ENCODE measurements around the gene HNRNPUL1. TPM values are rescaled to one million over a fixed set of nuclear protein-coding genes. Genes with fewer than 3 reads are reported as not detected.

The HNRNPUL1 gene
- total and polyA plus RNA-seq, 2 experiments from 2014 or later: 111 to 112 TPM

DNA sequence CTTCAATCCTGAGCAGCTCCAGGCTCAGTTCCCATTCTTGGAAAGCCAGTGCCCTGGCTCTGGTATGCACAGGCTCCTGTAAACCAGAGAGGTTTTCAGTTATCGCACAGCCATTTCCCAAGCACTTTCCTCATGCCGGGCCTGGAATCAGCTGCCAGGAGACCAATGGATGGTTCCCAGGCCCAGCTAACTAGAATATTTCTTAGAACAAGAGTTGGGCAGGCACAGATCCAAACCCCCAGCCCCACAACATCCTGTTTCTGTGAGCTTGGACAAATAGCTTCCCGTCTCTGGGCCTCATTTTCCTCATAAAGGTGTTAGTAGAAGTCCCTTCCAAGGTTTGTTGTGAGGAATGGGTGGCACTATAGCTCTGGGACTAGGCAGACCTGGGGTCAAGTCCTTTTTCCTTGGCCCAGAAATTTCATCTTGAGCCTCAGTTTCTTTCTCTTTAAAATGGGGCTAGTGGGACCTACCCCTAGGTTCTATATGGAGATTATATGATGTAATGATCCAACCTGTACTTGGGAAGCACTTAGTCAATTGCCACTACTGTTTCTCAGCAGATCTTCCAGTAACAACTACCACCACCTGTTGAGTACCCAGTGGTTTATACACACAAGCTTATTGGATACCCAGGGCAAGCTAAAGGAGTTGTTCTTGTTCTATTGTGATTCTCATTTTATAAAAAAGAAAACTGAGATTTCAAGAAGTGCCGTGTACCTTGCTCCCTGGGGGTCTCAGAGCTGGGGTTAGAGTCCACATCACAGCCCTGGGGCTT is 40.7 kb downstream of the HNRNPUL1 start:
- H3K36me3 ChIP-seq (ENCODE audit: low read depth): peaks cover 42% of the 10 kb centered on the region
- no peaks in the 10 kb centered on the region for H4K20me1 ChIP-seq (ENCODE audit: insufficient read depth)
- H3K4me3 ChIP-seq: no peak overlapping the region
- H3K79me2 ChIP-seq (ENCODE audit: insufficient read depth): peaks cover 16% of the 10 kb centered on the region
- H2AFZ ChIP-seq: no peak overlapping the region
- H3K9me2 ChIP-seq (ENCODE audit: insufficient read depth): no peaks in the 10 kb centered on the region
- H3F3A ChIP-seq (ENCODE audit: insufficient read depth): peaks cover 43% of the 10 kb centered on the region
- no peak for DNase-seq
- H3K4me1 ChIP-seq (ENCODE audit: insufficient read depth): peaks cover 13% of the 10 kb centered on the region
- WGBS, 2 experiments (ENCODE audit: low coverage in 1 of 2, low lambda C conversion rate in 2 of 2, missing lambda C conversion rate in 2 of 2): 71% methylated on average over 4 of the region's 4 CpGs
- no peak for TF ChIP-seq EZH2phosphoT487 (IDR thresholded peaks at IDR 0.05; ENCODE audit: insufficient read depth, low read depth)
- no peak for TF ChIP-seq EZH2 (IDR thresholded peaks at IDR 0.05; ENCODE audit: insufficient read depth, poor library complexity, severe bottlenecking)
- H3K27ac ChIP-seq: no peak overlapping the region
- no peaks in the 10 kb centered on the region for H3K9me3 ChIP-seq (ENCODE audit: low read depth)
- no peak overlapping the region for H3K9ac ChIP-seq
- H3K4me2 ChIP-seq (ENCODE audit: unreplicated experiment): no peak overlapping the region
- H3K27me3 ChIP-seq (replicated peaks; ENCODE audit: insufficient read depth): no peaks in the 10 kb centered on the region
- in situ Hi-C loops (cut with MboI): no loop called here

DNA sequence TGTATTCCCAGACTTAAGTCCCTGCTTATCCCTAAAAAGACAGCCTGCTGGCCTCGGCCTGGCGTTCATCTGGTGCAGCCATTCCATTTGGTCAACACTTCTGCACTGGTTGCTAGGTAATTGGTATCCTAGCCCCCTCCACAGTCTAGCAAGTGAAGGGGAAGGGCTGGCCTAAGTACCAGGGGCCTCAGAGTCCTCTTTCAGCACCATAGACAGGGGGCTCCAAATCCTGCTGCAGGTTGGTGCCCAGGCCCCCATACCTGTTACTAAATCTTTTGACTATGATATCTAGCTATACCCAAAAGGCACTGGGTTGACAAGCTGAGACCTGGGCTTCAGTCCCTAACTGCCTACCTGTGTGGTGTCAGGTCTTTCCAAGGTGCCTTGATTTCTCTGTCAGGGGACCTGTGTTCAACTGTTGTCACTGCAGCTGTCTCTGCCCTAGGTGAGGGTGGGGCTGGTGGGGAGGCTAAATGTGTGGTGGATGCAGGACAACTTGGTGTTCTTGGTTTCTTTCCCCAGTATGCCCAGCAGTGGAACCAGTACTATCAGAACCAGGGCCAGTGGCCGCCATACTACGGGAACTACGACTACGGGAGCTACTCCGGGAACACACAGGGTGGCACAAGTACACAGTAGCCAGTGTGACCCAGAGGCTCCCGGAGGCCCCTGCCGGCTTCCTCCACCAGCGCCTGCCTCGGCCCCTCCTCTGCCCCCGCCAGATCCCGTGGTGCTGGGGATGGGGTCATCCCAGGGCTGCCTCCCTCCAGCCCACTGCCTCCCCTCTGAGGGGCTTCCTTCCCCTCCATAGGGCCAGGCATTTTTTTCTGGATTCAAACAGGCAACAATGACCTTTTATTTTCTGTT is 42.0 kb downstream of the HNRNPUL1 start:
- H3K36me3 ChIP-seq (ENCODE audit: low read depth): peaks cover 33% of the 10 kb centered on the region
- H3K79me2 ChIP-seq (ENCODE audit: insufficient read depth): peaks cover 9% of the 10 kb centered on the region
- no peaks in the 10 kb centered on the region for H4K20me1 ChIP-seq (ENCODE audit: insufficient read depth)
- no peak overlapping the region for H3K4me2 ChIP-seq (ENCODE audit: unreplicated experiment)
- H3K4me1 ChIP-seq (ENCODE audit: insufficient read depth): peaks cover 14% of the 10 kb centered on the region
- H3K27me3 ChIP-seq (replicated peaks; ENCODE audit: insufficient read depth): no peaks in the 10 kb centered on the region
- H3K4me3 ChIP-seq: no peak overlapping the region
- no peak for DNase-seq
- no peaks in the 10 kb centered on the region for H3K9me2 ChIP-seq (ENCODE audit: insufficient read depth)
- H2AFZ ChIP-seq: no peak overlapping the region
- TF ChIP-seq EZH2 (IDR thresholded peaks at IDR 0.05; ENCODE audit: insufficient read depth, poor library complexity, severe bottlenecking): no peak
- TF ChIP-seq EZH2phosphoT487 (IDR thresholded peaks at IDR 0.05; ENCODE audit: insufficient read depth, low read depth): no peak
- H3K27ac ChIP-seq: 0 out of 2 replicates have a peak overlapping the region, but pooled peaks have one; percentile 95
- 86 to 88% methylated on average over 11 to 13 of the region's 13 CpGs for WGBS, 2 experiments (ENCODE audit: low coverage in 1 of 2, low lambda C conversion rate in 2 of 2, missing lambda C conversion rate in 2 of 2)
- H3K9me3 ChIP-seq (ENCODE audit: low read depth): no peaks in the 10 kb centered on the region
- H3K9ac ChIP-seq: peak overlapping the region; percentile 29; the same call in 1 of the 2 replicates
- peaks cover 44% of the 10 kb centered on the region for H3F3A ChIP-seq (ENCODE audit: insufficient read depth)
- in situ Hi-C loops (cut with MboI): no loop called here

DNA sequence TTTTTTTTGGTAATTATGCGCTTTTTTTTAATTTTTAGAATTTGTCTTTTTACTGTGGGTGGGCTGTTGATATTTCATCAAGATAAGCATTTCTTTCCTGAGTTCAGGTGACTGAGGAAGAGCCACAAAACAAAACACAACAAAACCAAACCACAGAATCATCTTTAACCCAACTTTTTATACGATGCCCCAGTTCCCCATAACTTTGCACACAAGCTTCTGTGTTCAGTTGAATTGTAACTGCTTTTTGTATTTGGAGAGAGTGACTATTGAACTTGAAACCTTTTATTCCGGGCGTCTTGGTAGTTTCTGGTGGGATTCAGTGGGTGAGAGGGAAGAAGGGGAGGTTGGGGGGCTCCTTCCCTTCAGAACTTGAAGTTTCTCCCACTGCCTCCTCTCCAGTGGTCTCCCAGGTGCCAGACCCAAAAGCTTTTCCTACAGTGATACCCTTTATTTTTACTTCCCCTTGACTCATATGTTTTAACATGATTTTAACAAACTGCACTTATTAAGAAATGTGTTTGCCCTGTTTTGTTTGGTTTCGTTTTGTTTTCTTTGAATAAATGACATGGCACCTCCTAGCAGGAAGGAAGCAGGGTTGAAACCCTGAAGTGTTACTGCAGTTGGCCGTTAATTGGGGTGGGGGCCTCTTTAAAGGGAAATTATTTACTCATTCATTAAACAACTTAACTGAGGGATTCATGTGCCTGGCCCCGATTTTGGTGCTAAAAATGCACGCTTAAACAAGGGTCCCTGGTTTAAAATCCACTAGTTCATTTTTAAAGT is 43.1 kb downstream of the HNRNPUL1 start:
- H4K20me1 ChIP-seq (ENCODE audit: insufficient read depth): no peaks in the 10 kb centered on the region
- H3K4me2 ChIP-seq (ENCODE audit: unreplicated experiment): no peak overlapping the region
- WGBS, 2 experiments (ENCODE audit: low coverage in 1 of 2, low lambda C conversion rate in 2 of 2, missing lambda C conversion rate in 2 of 2): 50 to 56% methylated on average over 8 of the region's 8 CpGs
- in situ Hi-C loops (cut with MboI): no loop called here
- no peak overlapping the region for H2AFZ ChIP-seq
- peaks cover 27% of the 10 kb centered on the region for H3K36me3 ChIP-seq (ENCODE audit: low read depth)
- no peaks in the 10 kb centered on the region for H3K9me2 ChIP-seq (ENCODE audit: insufficient read depth)
- H3K4me1 ChIP-seq (ENCODE audit: insufficient read depth): peaks cover 21% of the 10 kb centered on the region
- peak overlapping the region; percentile 62 for H3K9ac ChIP-seq
- peaks cover 55% of the 10 kb centered on the region for H3F3A ChIP-seq (ENCODE audit: insufficient read depth)
- peak overlapping the region; percentile 95 for H3K27ac ChIP-seq
- H3K27me3 ChIP-seq (replicated peaks; ENCODE audit: insufficient read depth): no peaks in the 10 kb centered on the region
- no peak overlapping the region for H3K4me3 ChIP-seq
- H3K79me2 ChIP-seq (ENCODE audit: insufficient read depth): peaks cover 17% of the 10 kb centered on the region
- TF ChIP-seq EZH2phosphoT487 (IDR thresholded peaks at IDR 0.05; ENCODE audit: insufficient read depth, low read depth) (no peak), EZH2 (IDR thresholded peaks at IDR 0.05; ENCODE audit: insufficient read depth, poor library complexity, severe bottlenecking) (no peak)
- no peaks in the 10 kb centered on the region for H3K9me3 ChIP-seq (ENCODE audit: low read depth)
- no peak for DNase-seq

DNA sequence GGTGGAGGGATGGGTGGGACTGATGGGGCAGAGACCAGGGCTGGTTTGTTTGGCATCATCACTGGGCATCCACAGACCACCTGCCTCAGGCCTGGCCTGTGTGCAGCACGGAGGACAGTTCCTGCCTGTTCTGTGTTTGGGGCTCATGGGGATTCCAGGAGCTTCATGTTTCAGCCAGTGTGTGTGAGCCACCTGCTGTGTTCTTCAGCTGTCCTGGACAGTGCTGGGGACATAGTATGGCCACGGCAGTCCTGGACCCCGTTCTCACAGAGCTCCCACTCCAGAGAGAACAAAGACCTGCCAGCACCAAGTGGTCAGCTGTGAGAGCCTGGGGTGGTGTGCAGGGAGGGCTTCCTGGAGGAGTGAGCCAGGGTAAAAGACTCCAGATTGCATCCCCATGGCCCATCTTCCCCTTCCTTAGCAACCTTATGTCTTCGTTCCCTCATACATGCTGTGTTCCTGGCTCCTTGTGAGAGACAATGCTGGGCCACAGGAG is 43.8 kb downstream of the HNRNPUL1 start:
- Histone ChIP-seq H3F3A (ENCODE audit: insufficient read depth) (peaks cover 58% of the 10 kb centered on the region), H3K9ac (peak overlapping the region; percentile 62), H4K20me1 (ENCODE audit: insufficient read depth) (no peaks in the 10 kb centered on the region), H3K27ac (peak overlapping the region; percentile 95), H3K9me3 (ENCODE audit: low read depth) (no peaks in the 10 kb centered on the region), H3K27me3 (replicated peaks; ENCODE audit: insufficient read depth) (no peaks in the 10 kb centered on the region), H2AFZ (no peak overlapping the region), H3K36me3 (ENCODE audit: low read depth) (peaks cover 22% of the 10 kb centered on the region), H3K9me2 (ENCODE audit: insufficient read depth) (no peaks in the 10 kb centered on the region), H3K4me2 (ENCODE audit: unreplicated experiment) (no peak overlapping the region), H3K79me2 (ENCODE audit: insufficient read depth) (peaks cover 24% of the 10 kb centered on the region), H3K4me1 (ENCODE audit: insufficient read depth) (peaks cover 21% of the 10 kb centered on the region), H3K4me3 (no peak overlapping the region)
- in situ Hi-C loops (cut with MboI): no loop called here
- 44 to 55% methylated on average over 4 of the region's 4 CpGs for WGBS, 2 experiments (ENCODE audit: low coverage in 1 of 2, low lambda C conversion rate in 2 of 2, missing lambda C conversion rate in 2 of 2)
- DNase-seq: no peak
- no peak for TF ChIP-seq EZH2 (IDR thresholded peaks at IDR 0.05; ENCODE audit: insufficient read depth, poor library complexity, severe bottlenecking)
- no peak for TF ChIP-seq EZH2phosphoT487 (IDR thresholded peaks at IDR 0.05; ENCODE audit: insufficient read depth, low read depth)
